NT2/D1 (cell line): Measurements from ENCODE around the gene HIC1.

Experiments
- DNase-seq: peaks from one replicate; pipeline ENCODE4 v3.0.0-alpha.2; 2011; ENCODE audit warnings: low read depth, low spot score
- H3K27me3 ChIP-seq: 2 replicates; pipeline ENCODE4 v1.6.0; 2011; ENCODE audit warnings: mild to moderate bottlenecking; ENCODE audit not compliant: insufficient read length, insufficient read depth
- H3K36me3 ChIP-seq: 2 replicates; pipeline ENCODE4 v1.6.1; 2011; ENCODE audit warnings: mild to moderate bottlenecking, low read length, mixed read lengths; ENCODE audit not compliant: insufficient read depth, insufficient read length
- H3K4me1 ChIP-seq: 2 replicates; pipeline ENCODE4 v1.5.1; 2011; ENCODE audit not compliant: insufficient read depth, insufficient read length
- H3K4me3 ChIP-seq: 2 replicates; pipeline ENCODE4 v1.5.1; 2011; ENCODE audit warnings: low read depth; ENCODE audit not compliant: insufficient read length
- H3K9ac ChIP-seq: 2 replicates; pipeline ENCODE4 v1.6.0; 2011; ENCODE audit warnings: low read depth; ENCODE audit not compliant: insufficient read length
- H3K9me3 ChIP-seq: 2 replicates; pipeline ENCODE4 v1.5.1; 2011; ENCODE audit warnings: mild to moderate bottlenecking, low read length; ENCODE audit not compliant: insufficient read depth
- SUZ12 ChIP-seq: IDR thresholded peaks from 2 replicates; pipeline ENCODE4 v1.6.1; 2011; ENCODE audit not compliant: insufficient read length, insufficient read depth; ENCODE audit errors: extremely low read depth
- YY1 ChIP-seq: IDR thresholded peaks from 2 replicates; pipeline ENCODE4 v1.6.1; 2011; ENCODE audit not compliant: insufficient read length, insufficient read depth
- ZNF274 ChIP-seq: IDR thresholded peaks from 2 replicates; pipeline ENCODE4 v1.6.1; 2011; ENCODE audit warnings: mild to moderate bottlenecking, low read depth, low read length

HIC1 gene

GRCh38 chr17:2071024-2071385 is 16.1 kb downstream of the HIC1 start:
- H3K4me1 ChIP-seq = peaks cover 36% of the 10 kb centered on the region
- DNase-seq = no peak
- H3K36me3 ChIP-seq = peaks cover 12% of the 10 kb centered on the region
- H3K9me3 ChIP-seq = no peaks in the 10 kb centered on the region
- TF ChIP-seq SUZ12 = no peak
- TF ChIP-seq YY1 = no peak
- TF ChIP-seq ZNF274 = no peak
- no peak overlapping the region for H3K9ac ChIP-seq
- H3K4me3 ChIP-seq = no peak overlapping the region
- no peaks in the 10 kb centered on the region for H3K27me3 ChIP-seq

- Histone ChIP-seq H3K9me3 (no peaks in the 10 kb centered on the region), H3K36me3 (peaks cover 9% of the 10 kb centered on the region)
- no peak for TF ChIP-seq SUZ12
- TF ChIP-seq ZNF274 = no peak
- no peak for TF ChIP-seq YY1
Measured at GRCh38 chr17:2071455-2072281, 16.8 kb downstream of the HIC1 start.

GRCh38 chr17:2074919-2075318 is 20.0 kb downstream of the HIC1 start:
- Histone ChIP-seq H3K36me3 (peaks cover 24% of the 10 kb centered on the region), H3K4me3 (no peak overlapping the region), H3K27me3 (no peaks in the 10 kb centered on the region), H3K9ac (no peak overlapping the region), H3K4me1 (peaks cover 28% of the 10 kb centered on the region), H3K9me3 (no peaks in the 10 kb centered on the region)
- TF ChIP-seq ZNF274 = no peak
- no peak for TF ChIP-seq YY1
- TF ChIP-seq SUZ12 = no peak
- DNase-seq = no peak

More at GRCh38 chr17:2071455-2072281, 16.8 kb downstream of the HIC1 start:
- Histone ChIP-seq H3K27me3 (no peaks in the 10 kb centered on the region), H3K9ac (no peak overlapping the region), H3K4me1 (peaks cover 36% of the 10 kb centered on the region), H3K4me3 (no peak overlapping the region)
- DNase-seq = no peak

- TF ChIP-seq YY1 (no peak), SUZ12 (no peak), ZNF274 (no peak)
- Histone ChIP-seq H3K36me3 (peaks cover 27% of the 10 kb centered on the region), H3K27me3 (no peaks in the 10 kb centered on the region), H3K9ac (peak overlapping the region; percentile 44), H3K4me1 (peaks cover 26% of the 10 kb centered on the region), H3K9me3 (no peaks in the 10 kb centered on the region), H3K4me3 (no peak overlapping the region)
- no peak for DNase-seq
Measured at GRCh38 chr17:2075336-2076086, 20.6 kb downstream of the HIC1 start.

- Histone ChIP-seq H3K4me3 (no peak overlapping the region), H3K4me1 (peaks cover 19% of the 10 kb centered on the region), H3K36me3 (peaks cover 28% of the 10 kb centered on the region), H3K27me3 (no peaks in the 10 kb centered on the region), H3K9ac (peak overlapping the region; percentile 44), H3K9me3 (no peaks in the 10 kb centered on the region)
- TF ChIP-seq ZNF274 (no peak), SUZ12 (no peak), YY1 (no peak)
- DNase-seq = no peak
Measured at GRCh38 chr17:2076087-2076984, 21.4 kb downstream of the HIC1 start.

GRCh38 chr17:2077040-2077439 is 22.1 kb downstream of the HIC1 start:
- Histone ChIP-seq H3K9ac (peak overlapping the region; percentile 33), H3K4me3 (no peak overlapping the region), H3K27me3 (no peaks in the 10 kb centered on the region), H3K4me1 (peaks cover 15% of the 10 kb centered on the region), H3K36me3 (peaks cover 28% of the 10 kb centered on the region), H3K9me3 (no peaks in the 10 kb centered on the region)
- no peak for TF ChIP-seq ZNF274
- TF ChIP-seq SUZ12 = no peak
- TF ChIP-seq YY1 = no peak
- no peak for DNase-seq

GRCh38 chr17:2081564-2081963 is 26.7 kb downstream of the HIC1 start:
- Histone ChIP-seq H3K9ac (no peak overlapping the region), H3K27me3 (no peaks in the 10 kb centered on the region), H3K4me3 (no peak overlapping the region), H3K4me1 (peaks cover 11% of the 10 kb centered on the region), H3K9me3 (no peaks in the 10 kb centered on the region), H3K36me3 (peaks cover 30% of the 10 kb centered on the region)
- TF ChIP-seq SUZ12 (no peak), YY1 (no peak), ZNF274 (no peak)
- no peak for DNase-seq
